GM10266 (cell line): Measurements from ENCODE around the gene ARHGEF6.

ENCODE experiments used
- DNase-seq: peaks from one replicate; pipeline ENCODE4 v3.0.0; 2012; ENCODE audit errors: extremely low spot score
- TF ChIP-seq, protein P1 (sequence below): IDR thresholded peaks from 2 replicates; pipeline ENCODE4 v1.5.1; 2012; ENCODE audit warnings: mild to moderate bottlenecking, low read depth; ENCODE audit not compliant: control insufficient read depth, insufficient read depth; ENCODE audit errors: missing control alignments

Gene ARHGEF6

DNA sequence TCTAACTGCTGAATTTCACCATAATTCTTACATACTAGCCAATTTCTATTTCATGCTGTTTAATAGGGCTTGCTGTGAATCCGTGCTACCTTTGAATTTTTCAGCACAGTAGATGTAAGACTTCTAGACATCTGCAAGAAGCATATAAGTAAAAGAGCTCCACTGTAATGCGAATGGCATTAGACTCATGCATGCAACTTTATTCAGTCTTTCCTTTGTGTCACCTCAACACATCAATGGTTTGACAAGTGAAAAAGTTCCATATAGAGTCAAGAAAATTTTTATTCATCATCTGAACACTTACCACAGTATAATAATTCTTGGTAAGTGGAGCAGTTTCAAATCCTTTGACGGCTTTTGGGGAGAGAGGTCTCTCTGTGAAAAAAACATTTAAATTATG, 48.9 kb downstream of the ARHGEF6 start:
- no peak for DNase-seq
- TF ChIP-seq, protein P1, sequence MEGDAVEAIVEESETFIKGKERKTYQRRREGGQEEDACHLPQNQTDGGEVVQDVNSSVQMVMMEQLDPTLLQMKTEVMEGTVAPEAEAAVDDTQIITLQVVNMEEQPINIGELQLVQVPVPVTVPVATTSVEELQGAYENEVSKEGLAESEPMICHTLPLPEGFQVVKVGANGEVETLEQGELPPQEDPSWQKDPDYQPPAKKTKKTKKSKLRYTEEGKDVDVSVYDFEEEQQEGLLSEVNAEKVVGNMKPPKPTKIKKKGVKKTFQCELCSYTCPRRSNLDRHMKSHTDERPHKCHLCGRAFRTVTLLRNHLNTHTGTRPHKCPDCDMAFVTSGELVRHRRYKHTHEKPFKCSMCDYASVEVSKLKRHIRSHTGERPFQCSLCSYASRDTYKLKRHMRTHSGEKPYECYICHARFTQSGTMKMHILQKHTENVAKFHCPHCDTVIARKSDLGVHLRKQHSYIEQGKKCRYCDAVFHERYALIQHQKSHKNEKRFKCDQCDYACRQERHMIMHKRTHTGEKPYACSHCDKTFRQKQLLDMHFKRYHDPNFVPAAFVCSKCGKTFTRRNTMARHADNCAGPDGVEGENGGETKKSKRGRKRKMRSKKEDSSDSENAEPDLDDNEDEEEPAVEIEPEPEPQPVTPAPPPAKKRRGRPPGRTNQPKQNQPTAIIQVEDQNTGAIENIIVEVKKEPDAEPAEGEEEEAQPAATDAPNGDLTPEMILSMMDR: no peak

DNA sequence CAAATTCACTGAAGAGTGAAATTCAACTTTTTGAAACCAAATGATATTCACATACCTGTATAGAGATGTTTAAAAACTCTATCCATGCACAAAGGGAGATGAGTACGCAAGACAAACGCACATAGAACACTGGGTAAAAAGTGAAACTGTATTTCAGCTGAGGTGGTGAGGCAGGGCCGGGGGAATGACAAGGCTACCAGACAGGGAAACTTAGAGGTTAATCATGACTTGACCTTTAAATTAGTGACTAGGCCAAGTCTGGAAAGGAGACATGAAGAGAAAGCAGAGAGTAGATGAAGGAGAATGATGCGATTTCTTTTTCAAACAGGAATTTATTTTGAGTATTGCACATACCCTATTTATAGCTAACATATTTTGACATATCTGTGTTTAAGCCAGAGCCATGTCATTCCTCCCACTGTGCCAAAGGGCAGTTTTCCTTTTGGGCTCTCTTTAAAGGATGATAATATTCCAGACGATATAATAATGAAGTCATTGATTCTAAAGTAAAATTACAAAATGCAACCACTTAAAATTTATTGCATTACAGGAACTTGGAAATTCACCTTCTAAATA, 49.4 kb downstream of the ARHGEF6 start:
- TF ChIP-seq, protein P1: no peak

DNA sequence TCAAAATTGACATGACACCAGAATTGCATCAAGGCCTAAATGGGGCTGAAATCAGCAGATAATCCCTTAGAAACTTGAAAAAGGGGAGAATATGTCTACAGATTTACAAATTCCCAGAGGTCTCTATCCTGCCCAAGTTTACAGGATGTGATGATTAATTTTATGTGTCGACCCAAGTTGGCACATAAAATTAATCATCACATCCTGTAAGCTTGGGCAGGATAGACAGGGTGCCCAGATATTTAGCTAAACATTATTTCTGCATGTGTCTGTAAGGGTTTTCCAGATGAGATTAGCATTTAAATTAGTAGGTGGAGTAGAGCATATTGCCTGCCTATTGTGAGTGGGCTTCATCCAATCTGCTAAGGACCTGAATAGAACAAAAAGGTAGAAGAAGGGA, 52.3 kb downstream of the ARHGEF6 start:
- DNase-seq: no peak
- TF ChIP-seq, protein P1: no peak

More for the DNA sequence above, 49.4 kb downstream of the ARHGEF6 start:
- no peak for DNase-seq

DNA sequence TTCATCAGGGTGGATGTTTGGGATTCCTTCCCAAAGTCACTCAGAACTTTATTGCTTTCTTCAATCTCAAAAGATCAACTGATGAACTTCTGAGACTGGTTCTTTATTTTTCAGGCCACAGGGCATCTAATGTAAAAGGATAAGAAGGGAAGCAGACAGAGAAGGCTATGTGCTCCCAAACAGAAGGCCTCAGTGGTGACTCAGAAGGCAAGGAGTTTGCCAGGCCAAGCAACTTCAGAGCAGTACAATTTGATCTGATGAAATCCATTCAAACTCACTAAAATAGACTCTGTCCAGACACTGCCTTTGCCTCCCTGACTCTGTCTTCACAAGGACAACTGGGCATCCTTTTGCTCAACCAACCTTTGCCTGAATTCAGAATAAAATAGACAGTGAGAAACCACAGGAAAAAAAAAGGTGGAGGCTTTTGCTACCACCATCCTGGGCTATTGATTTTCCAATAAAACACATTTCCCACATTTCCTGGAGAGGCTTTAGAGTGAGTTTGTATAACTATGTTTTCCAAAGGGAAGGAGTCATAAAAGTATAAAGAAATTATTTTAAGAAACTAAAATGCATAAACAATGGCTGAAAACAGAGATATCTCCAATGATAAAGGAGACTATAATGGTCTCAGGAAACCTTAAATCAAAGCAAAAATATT, 55.2 kb downstream of the ARHGEF6 start:
- TF ChIP-seq, protein P1: no peak
- DNase-seq: no peak

DNA sequence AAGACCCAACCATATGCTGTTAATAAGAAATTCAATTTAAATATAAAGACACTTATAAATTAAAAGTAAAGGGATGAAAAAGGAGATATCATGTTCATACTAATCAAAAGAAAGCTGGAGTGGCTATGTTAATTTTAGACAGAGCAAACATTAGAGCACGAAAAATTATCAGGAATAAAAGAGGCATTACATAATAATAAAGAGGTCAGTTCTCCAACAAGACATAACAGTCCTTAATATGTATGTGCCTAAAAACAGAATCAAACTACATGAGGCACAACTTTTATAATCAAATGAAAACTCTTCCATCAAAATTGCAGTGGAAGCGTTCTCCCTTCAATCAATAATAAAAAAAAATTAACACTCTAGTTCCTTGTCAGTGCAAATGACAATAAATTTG, 62.6 kb downstream of the ARHGEF6 start:
- DNase-seq: no peak
- TF ChIP-seq, protein P1: no peak

DNA sequence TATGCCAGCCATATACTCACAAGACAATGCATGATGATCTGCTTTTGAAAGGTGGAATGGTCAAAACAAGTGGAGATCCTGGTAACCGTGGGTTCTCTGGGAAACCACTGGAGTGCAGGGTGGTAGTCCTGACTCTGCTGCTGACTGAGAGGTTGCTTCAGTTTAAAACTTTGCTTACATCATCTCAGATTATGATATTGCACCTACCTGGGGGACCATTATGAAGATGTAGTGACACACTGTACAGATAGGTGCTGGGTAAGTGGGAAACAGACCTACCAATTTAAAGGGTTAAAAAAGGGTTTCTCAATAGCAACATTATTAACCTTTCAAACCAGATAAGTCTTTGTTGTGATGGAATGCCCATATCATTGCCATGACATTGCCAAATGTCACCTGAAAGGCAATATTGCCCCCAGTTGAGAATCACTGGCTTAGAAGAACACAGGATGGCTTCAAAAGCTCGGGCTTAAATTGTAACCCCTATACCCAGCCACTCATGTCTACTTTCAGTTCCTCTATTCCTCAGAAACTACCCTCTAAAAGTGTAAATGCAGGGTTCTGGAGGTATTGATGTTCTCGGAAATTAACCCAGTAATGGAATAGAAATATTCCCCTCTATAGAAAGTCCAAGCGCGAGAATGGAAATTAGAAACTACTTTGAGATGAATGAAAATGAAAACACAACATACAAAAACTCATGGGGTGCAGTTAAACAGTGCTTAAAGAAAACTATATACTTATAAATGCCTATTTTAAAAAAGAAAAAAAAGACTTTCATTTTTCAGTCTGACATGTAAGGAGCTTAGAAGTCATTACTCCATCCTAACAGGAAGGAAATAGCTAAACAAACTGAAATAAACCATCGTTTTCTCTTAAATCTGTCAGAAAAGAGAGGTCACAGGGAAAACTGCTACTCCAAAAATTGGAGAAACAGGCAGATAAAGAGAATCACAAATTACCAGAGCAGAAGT, 65.8 kb downstream of the ARHGEF6 start:
- TF ChIP-seq, protein P1: no peak
- no peak for DNase-seq

DNA sequence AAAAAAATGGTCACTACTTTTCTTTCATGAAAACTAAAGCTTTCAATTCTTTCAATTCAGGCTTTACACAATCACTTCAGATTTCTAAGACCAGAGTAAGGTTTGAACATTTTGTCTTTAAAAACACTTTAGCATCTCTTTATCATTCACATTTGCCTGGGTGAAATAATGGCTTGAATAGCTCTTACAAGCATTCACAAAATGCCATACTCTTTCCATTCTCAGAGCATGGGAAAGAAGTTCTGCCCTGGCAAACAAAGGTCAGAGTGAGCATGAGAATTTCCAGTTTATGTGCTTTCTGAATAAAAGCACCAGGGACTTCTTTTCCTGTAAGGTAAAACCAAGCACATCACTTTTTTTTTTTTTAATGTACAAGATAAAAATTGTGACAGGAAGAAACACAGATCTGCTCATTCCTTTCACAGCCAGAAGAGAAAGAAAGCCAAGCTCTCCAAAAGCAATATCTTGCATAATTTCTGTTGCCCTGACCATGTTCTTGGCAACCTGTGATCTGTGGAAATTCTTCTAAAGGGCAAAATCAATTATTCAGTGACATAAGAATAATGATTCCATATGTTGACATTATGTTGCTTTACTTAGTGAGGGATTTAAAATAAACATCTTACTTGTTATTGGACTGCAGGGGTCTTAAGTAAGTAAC, 68.0 kb downstream of the ARHGEF6 start:
- TF ChIP-seq, protein P1: no peak
- DNase-seq: no peak
